Neural progenitor cell (in vitro differentiated cells): ENCODE results near the gene SOX10. TPM values are rescaled to one million over a fixed set of nuclear protein-coding genes. Genes with fewer than 3 reads are reported as not detected.

Source experiments
- DNase-seq: peaks from one replicate; pipeline ENCODE4 v3.0.0-alpha.2; 2016; ENCODE audit warnings: low spot score
- H2AFZ ChIP-seq: fragments of 200-600 bp; sonication (generic); replicated peaks from 2 replicates; pipeline ENCODE4 v1.6.1; 2016; ENCODE audit warnings: antibody characterized with exemption
- H3F3A ChIP-seq: fragments of 200-600 bp; sonication (generic); 2 replicates; pipeline ENCODE4 v1.6.1; 2016; ENCODE audit warnings: antibody characterized with exemption, low read depth
- H3K27ac ChIP-seq: fragments of 200-600 bp; sonication (generic); 2 replicates; pipeline ENCODE4 v1.5.1; 2016; ENCODE audit warnings: mild to moderate bottlenecking
- H3K27me3 ChIP-seq: fragments of 200-600 bp; sonication (generic); 2 replicates; pipeline ENCODE4 v1.6.1; 2016; ENCODE audit warnings: mild to moderate bottlenecking, moderate library complexity
- H3K36me3 ChIP-seq: fragments of 200-600 bp; sonication (generic); 2 replicates; pipeline ENCODE4 v1.5.1; 2016
- H3K4me1 ChIP-seq: fragments of 200-600 bp; sonication (generic); 2 replicates; pipeline ENCODE4 v1.6.1; 2016; ENCODE audit warnings: mixed run types
- H3K4me2 ChIP-seq: fragments of 200-600 bp; sonication (generic); 2 replicates; pipeline ENCODE4 v1.6.1; 2016
- H3K4me3 ChIP-seq: fragments of 200-600 bp; sonication (generic); 2 replicates; pipeline ENCODE4 v1.5.1; 2016
- H3K79me2 ChIP-seq: fragments of 200-600 bp; sonication (generic); 2 replicates; pipeline ENCODE4 v1.6.1; 2016; ENCODE audit warnings: low read depth
- H3K9ac ChIP-seq: fragments of 200-600 bp; sonication (generic); 2 replicates; pipeline ENCODE4 v1.6.1; 2016
- H3K9me3 ChIP-seq: fragments of 200-600 bp; sonication (generic); 2 replicates; pipeline ENCODE4 v1.5.1; 2016; ENCODE audit warnings: low read depth
- H4K20me1 ChIP-seq: fragments of 200-600 bp; sonication (generic); 2 replicates; pipeline ENCODE4 v1.6.1; 2016; ENCODE audit warnings: low read depth
- H3K27ac Mint-ChIP-seq: 3 replicates; pipeline ENCODE4 v1.8.0; 2021; ENCODE audit warnings: mixed read lengths
- H3K27me3 Mint-ChIP-seq: 2 replicates; pipeline ENCODE4 v1.8.0; 2022; ENCODE audit warnings: low read depth, mild to moderate bottlenecking, inconsistent platforms, moderate library complexity, mixed read lengths; ENCODE audit not compliant: insufficient read depth
- H3K36me3 Mint-ChIP-seq: 3 replicates; pipeline ENCODE4 v1.8.0; 2021; ENCODE audit warnings: mixed read lengths
- H3K4me1 Mint-ChIP-seq: 3 replicates; pipeline ENCODE4 v1.8.0; 2021; ENCODE audit warnings: mixed read lengths
- H3K4me3 Mint-ChIP-seq: 3 replicates; pipeline ENCODE4 v1.8.0; 2021; ENCODE audit warnings: mild to moderate bottlenecking, moderate library complexity, mixed read lengths
- H3K9me3 Mint-ChIP-seq: 3 replicates; pipeline ENCODE4 v1.8.0; 2020; ENCODE audit warnings: mixed read lengths
- EZH2 ChIP-seq: fragments of 200-600 bp; sonication (generic); IDR thresholded peaks from 2 replicates; pipeline ENCODE4 v1.6.1; 2017; ENCODE audit warnings: antibody characterized with exemption, mild to moderate bottlenecking, moderate library complexity
- EZH2phosphoT487 ChIP-seq: fragments of 200-600 bp; sonication (generic); IDR thresholded peaks from 2 replicates; pipeline ENCODE4 v1.6.1; 2017; ENCODE audit warnings: antibody characterized with exemption
- total RNA-seq: library from RNA; depleted of rRNA; stranded (reverse); fragments of >200 nt; gene quantifications from 2 replicates; pipeline ENCODE4 v1.2.3, GENCODE V29; 2015; ENCODE audit warnings: low replicate concordance
- TF ChIP-seq, protein P1 (sequence below): fragments of 200-600 bp; sonication (generic); IDR thresholded peaks from 2 replicates; pipeline ENCODE4 v1.5.1; 2017; ENCODE audit warnings: antibody characterized with exemption, mild to moderate bottlenecking

SOX10 gene
- total RNA-seq, result 0.99 and 4.5 TPM in 2 replicates

- H3K36me3 ChIP-seq, result no peaks in the 10 kb centered on the region
- peaks cover 18% of the 10 kb centered on the region for H4K20me1 ChIP-seq
- H3K4me3 Mint-ChIP-seq, result peak within 1 kb of the TSS; percentile 55
These were observed at the start of gene SOX10 for GRCh38 chr22:37983860-37984791. Gene SOX10 (minus strand): TSS chr22:37984555. CDS start chr22:37983784, 771 bp downstream.

DNA sequence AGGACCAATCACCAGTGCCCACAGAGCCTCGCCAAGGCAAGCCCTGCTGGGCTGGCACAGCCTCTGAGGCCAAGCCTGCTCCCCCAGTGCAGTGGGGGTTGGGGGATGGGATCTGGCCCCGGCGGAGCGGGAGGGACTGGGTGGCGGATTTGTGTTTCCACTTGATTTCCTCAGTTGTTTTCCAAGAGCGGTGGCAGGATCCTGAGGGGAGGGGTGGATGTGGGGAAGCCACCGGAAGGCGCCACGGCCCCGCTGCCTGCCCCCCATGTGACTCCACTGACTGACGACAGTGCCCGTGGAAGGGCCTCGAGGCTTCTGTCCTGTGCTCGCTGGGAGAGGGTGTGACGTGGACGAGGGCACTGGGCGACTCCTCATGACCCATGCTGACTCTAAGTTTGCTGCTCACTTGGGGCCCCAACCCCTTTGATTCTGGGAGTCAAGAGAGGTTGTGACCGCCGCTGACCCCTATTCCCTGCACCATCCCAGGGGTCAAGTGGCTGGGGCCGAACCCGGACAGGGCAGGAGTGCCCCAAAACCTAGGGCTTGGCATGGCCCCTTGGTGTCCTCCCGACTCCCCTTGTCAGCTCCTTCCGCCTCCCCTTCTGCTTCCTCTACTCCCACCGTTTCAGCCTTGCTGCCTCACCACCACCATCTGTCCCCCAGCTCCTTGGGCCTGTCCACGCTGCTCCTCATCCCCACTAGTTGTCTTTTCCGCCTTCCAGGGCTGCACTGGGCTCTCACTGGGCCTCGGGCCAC, 49.3 kb upstream of the SOX10 start:
- H2AFZ ChIP-seq, result no peak overlapping the region
- Mint-ChIP-seq H3K4me1 (peaks cover 63% of the 10 kb centered on the region), H3K27ac (peak overlapping the region; percentile 72), H3K27me3 (peaks cover 14% of the 10 kb centered on the region), H3K36me3 (no peaks in the 10 kb centered on the region), H3K9me3 (no peaks in the 10 kb centered on the region), H3K4me3 (peak overlapping the region; percentile 24)
- no peaks in the 10 kb centered on the region for H4K20me1 ChIP-seq
- H3K36me3 ChIP-seq, result no peaks in the 10 kb centered on the region
- H3K79me2 ChIP-seq, result no peaks in the 10 kb centered on the region
- H3K4me1 ChIP-seq, result peaks cover 51% of the 10 kb centered on the region
- no peaks in the 10 kb centered on the region for H3K9me3 ChIP-seq
- TF ChIP-seq EZH2phosphoT487 (no peak), EZH2 (no peak)
- TF ChIP-seq, protein P1, sequence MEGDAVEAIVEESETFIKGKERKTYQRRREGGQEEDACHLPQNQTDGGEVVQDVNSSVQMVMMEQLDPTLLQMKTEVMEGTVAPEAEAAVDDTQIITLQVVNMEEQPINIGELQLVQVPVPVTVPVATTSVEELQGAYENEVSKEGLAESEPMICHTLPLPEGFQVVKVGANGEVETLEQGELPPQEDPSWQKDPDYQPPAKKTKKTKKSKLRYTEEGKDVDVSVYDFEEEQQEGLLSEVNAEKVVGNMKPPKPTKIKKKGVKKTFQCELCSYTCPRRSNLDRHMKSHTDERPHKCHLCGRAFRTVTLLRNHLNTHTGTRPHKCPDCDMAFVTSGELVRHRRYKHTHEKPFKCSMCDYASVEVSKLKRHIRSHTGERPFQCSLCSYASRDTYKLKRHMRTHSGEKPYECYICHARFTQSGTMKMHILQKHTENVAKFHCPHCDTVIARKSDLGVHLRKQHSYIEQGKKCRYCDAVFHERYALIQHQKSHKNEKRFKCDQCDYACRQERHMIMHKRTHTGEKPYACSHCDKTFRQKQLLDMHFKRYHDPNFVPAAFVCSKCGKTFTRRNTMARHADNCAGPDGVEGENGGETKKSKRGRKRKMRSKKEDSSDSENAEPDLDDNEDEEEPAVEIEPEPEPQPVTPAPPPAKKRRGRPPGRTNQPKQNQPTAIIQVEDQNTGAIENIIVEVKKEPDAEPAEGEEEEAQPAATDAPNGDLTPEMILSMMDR, result no peak
- peak overlapping the region; percentile 54 for H3K4me2 ChIP-seq
- H3K27me3 ChIP-seq, result no peaks in the 10 kb centered on the region
- H3F3A ChIP-seq, result peaks cover 31% of the 10 kb centered on the region
- no peak overlapping the region for H3K4me3 ChIP-seq
- DNase-seq, result peak; percentile 66
- H3K27ac ChIP-seq, result no peak overlapping the region
- H3K9ac ChIP-seq, result no peak overlapping the region

More at GRCh38 chr22:37983860-37984791, at the start of gene SOX10:
- Histone ChIP-seq H3K79me2 (no peaks in the 10 kb centered on the region), H3K27me3 (peaks cover 31% of the 10 kb centered on the region), H2AFZ (peak within 1 kb of the TSS; percentile 57), H3K9ac (no peak within 1 kb of the TSS), H3K27ac (no peak within 1 kb of the TSS), H3K4me3 (peak within 1 kb of the TSS; percentile 47), H3K4me2 (peak within 1 kb of the TSS; percentile 83), H3K4me1 (peaks cover 40% of the 10 kb centered on the region), H3K9me3 (no peaks in the 10 kb centered on the region), H3F3A (peaks cover 14% of the 10 kb centered on the region)
- peak; percentile 73 for DNase-seq
- H3K27me3 Mint-ChIP-seq, result peaks cover 11% of the 10 kb centered on the region
- H3K36me3 Mint-ChIP-seq, result no peaks in the 10 kb centered on the region
- H3K27ac Mint-ChIP-seq, result peak within 1 kb of the TSS; percentile 29
- no peak for TF ChIP-seq EZH2phosphoT487
- TF ChIP-seq EZH2, result peak; percentile 61
- H3K9me3 Mint-ChIP-seq, result no peaks in the 10 kb centered on the region
- peaks cover 10% of the 10 kb centered on the region for H3K4me1 Mint-ChIP-seq

DNA sequence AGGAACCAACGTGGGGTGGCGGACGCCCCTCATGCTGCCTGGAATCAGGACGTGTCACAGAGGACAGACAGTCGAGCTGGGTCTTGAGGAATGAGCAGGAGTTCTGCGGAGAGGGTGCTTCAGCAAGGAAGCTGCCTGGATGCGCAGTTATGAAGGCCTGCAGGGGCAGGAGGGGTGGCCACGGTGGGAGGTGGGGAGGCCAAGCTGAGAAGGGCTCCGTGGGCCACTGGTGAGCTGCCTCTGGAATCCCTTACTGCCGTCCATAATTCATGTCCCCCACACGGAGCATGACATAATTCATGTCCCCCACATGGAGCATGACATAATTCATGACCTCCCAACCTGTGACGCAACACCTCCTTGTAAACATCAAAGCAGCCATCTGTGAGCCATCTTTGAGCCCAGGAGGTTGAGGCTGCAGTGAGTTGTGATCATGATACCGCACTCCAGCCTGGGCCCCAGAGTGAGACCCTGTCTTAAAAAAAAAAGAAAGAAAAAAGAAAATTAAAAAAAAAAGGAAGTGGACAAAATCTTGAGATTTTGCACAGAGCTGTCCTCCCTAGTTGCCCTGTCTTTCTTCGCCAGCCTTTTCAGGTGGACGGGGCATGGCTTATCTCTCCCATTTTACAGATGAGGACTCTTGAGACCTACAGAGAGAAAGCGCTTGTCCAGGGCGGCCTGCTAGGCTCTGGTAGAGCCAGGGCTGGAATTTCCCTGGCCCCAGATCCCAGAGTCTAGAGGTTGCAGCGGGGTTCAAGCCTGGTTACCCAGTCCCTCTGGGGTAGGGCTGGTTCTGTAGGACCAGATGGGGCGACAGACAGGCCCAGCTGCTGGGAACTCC, 48.5 kb upstream of the SOX10 start:
- Histone ChIP-seq H2AFZ (no peak overlapping the region), H3K9me3 (no peaks in the 10 kb centered on the region), H4K20me1 (no peaks in the 10 kb centered on the region), H3K79me2 (no peaks in the 10 kb centered on the region), H3K36me3 (no peaks in the 10 kb centered on the region), H3F3A (peaks cover 31% of the 10 kb centered on the region), H3K27ac (no peak overlapping the region), H3K9ac (no peak overlapping the region), H3K4me3 (no peak overlapping the region), H3K27me3 (no peaks in the 10 kb centered on the region), H3K4me2 (peak overlapping the region; percentile 54), H3K4me1 (peaks cover 51% of the 10 kb centered on the region)
- DNase-seq, result no peak
- Mint-ChIP-seq H3K27ac (peak overlapping the region; percentile 89), H3K9me3 (no peaks in the 10 kb centered on the region), H3K4me3 (peak overlapping the region; percentile 27), H3K36me3 (no peaks in the 10 kb centered on the region), H3K4me1 (peaks cover 64% of the 10 kb centered on the region), H3K27me3 (peaks cover 12% of the 10 kb centered on the region)
- no peak for TF ChIP-seq EZH2phosphoT487
- TF ChIP-seq, protein P1, result no peak
- no peak for TF ChIP-seq EZH2
